SK-N-SH treated with all-trans-retinoic acid at 6 μM for 48 hours (cell line): ENCODE data around the gene MBD5.

ENCODE experiments used
- ARNTL ChIP-seq: fragments of 450-650 bp; formaldehyde crosslinking; IDR thresholded peaks from 2 replicates; pipeline ENCODE4 v1.5.0; 2020; ENCODE audit warnings: low read depth, mild to moderate bottlenecking, moderate library complexity, borderline replicate concordance
- BACH2 ChIP-seq: fragments of 250-450 bp; sonication (Bioruptor Pico); IDR thresholded peaks from 2 replicates; pipeline ENCODE4 v1.9.0; 2021; ENCODE audit warnings: mild to moderate bottlenecking, borderline replicate concordance
- GLIS3 ChIP-seq: fragments of 250-450 bp; sonication (Bioruptor Pico); IDR thresholded peaks from 2 replicates; pipeline ENCODE4 v1.5.0; 2020; ENCODE audit warnings: mild to moderate bottlenecking, moderate library complexity
- PPARA ChIP-seq: fragments of 250-450 bp; sonication (Bioruptor Pico); IDR thresholded peaks from 2 replicates; pipeline ENCODE4 v1.5.0; 2020; ENCODE audit warnings: mild to moderate bottlenecking, borderline replicate concordance
- RARB ChIP-seq: fragments of 250-450 bp; sonication (Bioruptor Pico); IDR thresholded peaks from 2 replicates; pipeline ENCODE4 v1.8.0; 2021; ENCODE audit warnings: mild to moderate bottlenecking, moderate library complexity
- SNAI2 ChIP-seq: fragments of 250-450 bp; sonication (Bioruptor Pico); IDR thresholded peaks from 2 replicates; pipeline ENCODE4 v1.5.0; 2020; ENCODE audit warnings: mild to moderate bottlenecking, moderate library complexity
- TCF4 ChIP-seq: fragments of 250-450 bp; sonication (Bioruptor Pico); IDR thresholded peaks from 2 replicates; pipeline ENCODE4 v1.8.0; 2021; ENCODE audit warnings: mild to moderate bottlenecking, moderate library complexity, borderline replicate concordance
- TOX ChIP-seq: fragments of 250-450 bp; sonication (Bioruptor Pico); IDR thresholded peaks from 2 replicates; pipeline ENCODE4 v1.8.0; 2021; ENCODE audit warnings: mild to moderate bottlenecking, moderate library complexity, borderline replicate concordance
- ZC3H10 ChIP-seq: fragments of 250-450 bp; sonication (Bioruptor Pico); IDR thresholded peaks from 2 replicates; pipeline ENCODE4 v1.5.1; 2021; ENCODE audit warnings: mild to moderate bottlenecking, moderate library complexity
- ZFP3 ChIP-seq: fragments of 250-450 bp; sonication (Bioruptor Pico); IDR thresholded peaks from 2 replicates; pipeline ENCODE4 v1.5.0; 2020; ENCODE audit warnings: mild to moderate bottlenecking, moderate library complexity
- ZFP30 ChIP-seq: fragments of 450-650 bp; formaldehyde crosslinking; IDR thresholded peaks from 2 replicates; pipeline ENCODE4 v1.5.0; 2022; ENCODE audit warnings: mild to moderate bottlenecking, moderate library complexity
- TF ChIP-seq, protein P1 (sequence below): fragments of 250-450 bp; sonication (Bioruptor Pico); IDR thresholded peaks from 2 replicates; pipeline ENCODE4 v1.8.0; 2020; ENCODE audit warnings: mild to moderate bottlenecking, moderate library complexity, borderline replicate concordance
- TF ChIP-seq, protein P2 (sequence below): fragments of 250-450 bp; sonication (Bioruptor Pico); IDR thresholded peaks from 2 replicates; pipeline ENCODE4 v1.5.1; 2021; ENCODE audit warnings: mild to moderate bottlenecking, moderate library complexity
- TF ChIP-seq, protein P3 (sequence below): fragments of 250-450 bp; sonication (Bioruptor Pico); IDR thresholded peaks from 2 replicates; pipeline ENCODE4 v1.5.1; 2020; ENCODE audit warnings: low read depth, mild to moderate bottlenecking, moderate library complexity

DNA sequence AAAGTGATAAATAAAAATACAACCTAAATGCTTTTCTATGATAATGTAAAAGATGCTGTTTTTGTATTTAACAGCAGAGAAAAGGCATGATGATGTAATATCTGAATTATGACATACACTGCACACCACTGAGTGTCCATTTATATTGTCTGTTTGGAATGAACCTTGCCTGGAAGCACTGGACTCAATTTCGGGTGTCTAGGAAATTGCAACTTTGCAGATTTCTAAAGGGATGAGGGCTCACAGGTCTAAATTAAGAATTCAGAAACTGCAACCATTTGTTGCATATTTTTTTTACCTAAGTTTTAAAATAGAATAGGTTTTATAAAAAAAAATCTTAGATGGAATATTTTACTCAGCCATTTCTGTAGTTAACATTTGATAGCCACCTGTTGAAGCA, 492.5 kb downstream of the MBD5 start:
- TF ChIP-seq SNAI2 (CRISPR knock-in tag) (no peak), BACH2 (CRISPR knock-in tag) (no peak), ARNTL (CRISPR knock-in tag) (no peak), PPARA (CRISPR knock-in tag) (no peak), RARB (CRISPR knock-in tag) (no peak), TCF4 (CRISPR knock-in tag) (no peak), ZFP3 (no peak), ZFP30 (CRISPR knock-in tag) (no peak), ZC3H10 (CRISPR knock-in tag) (no peak), GLIS3 (CRISPR knock-in tag) (no peak), TOX (no peak)
- TF ChIP-seq, protein P1, sequence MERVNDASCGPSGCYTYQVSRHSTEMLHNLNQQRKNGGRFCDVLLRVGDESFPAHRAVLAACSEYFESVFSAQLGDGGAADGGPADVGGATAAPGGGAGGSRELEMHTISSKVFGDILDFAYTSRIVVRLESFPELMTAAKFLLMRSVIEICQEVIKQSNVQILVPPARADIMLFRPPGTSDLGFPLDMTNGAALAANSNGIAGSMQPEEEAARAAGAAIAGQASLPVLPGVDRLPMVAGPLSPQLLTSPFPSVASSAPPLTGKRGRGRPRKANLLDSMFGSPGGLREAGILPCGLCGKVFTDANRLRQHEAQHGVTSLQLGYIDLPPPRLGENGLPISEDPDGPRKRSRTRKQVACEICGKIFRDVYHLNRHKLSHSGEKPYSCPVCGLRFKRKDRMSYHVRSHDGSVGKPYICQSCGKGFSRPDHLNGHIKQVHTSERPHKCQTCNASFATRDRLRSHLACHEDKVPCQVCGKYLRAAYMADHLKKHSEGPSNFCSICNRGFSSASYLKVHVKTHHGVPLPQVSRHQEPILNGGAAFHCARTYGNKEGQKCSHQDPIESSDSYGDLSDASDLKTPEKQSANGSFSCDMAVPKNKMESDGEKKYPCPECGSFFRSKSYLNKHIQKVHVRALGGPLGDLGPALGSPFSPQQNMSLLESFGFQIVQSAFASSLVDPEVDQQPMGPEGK (CRISPR knock-in tag) = no peak
- TF ChIP-seq, protein P2, sequence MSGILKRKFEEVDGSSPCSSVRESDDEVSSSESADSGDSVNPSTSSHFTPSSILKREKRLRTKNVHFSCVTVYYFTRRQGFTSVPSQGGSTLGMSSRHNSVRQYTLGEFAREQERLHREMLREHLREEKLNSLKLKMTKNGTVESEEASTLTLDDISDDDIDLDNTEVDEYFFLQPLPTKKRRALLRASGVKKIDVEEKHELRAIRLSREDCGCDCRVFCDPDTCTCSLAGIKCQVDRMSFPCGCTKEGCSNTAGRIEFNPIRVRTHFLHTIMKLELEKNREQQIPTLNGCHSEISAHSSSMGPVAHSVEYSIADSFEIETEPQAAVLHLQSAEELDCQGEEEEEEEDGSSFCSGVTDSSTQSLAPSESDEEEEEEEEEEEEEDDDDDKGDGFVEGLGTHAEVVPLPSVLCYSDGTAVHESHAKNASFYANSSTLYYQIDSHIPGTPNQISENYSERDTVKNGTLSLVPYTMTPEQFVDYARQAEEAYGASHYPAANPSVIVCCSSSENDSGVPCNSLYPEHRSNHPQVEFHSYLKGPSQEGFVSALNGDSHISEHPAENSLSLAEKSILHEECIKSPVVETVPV (CRISPR knock-in tag) = no peak
- TF ChIP-seq, protein P3, sequence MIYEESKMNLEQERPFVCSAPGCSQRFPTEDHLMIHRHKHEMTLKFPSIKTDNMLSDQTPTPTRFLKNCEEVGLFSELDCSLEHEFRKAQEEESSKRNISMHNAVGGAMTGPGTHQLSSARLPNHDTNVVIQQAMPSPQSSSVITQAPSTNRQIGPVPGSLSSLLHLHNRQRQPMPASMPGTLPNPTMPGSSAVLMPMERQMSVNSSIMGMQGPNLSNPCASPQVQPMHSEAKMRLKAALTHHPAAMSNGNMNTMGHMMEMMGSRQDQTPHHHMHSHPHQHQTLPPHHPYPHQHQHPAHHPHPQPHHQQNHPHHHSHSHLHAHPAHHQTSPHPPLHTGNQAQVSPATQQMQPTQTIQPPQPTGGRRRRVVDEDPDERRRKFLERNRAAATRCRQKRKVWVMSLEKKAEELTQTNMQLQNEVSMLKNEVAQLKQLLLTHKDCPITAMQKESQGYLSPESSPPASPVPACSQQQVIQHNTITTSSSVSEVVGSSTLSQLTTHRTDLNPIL (CRISPR knock-in tag) = no peak
